Keratinocyte (primary cell): ENCODE data around the gene RETN.

Experiments used
- CTCF ChIP-seq, 3 experiments: IDR thresholded peaks in 1 of 3; conservative IDR thresholded peaks in 1 of 3; optimal IDR thresholded peaks in 1 of 3; 2 replicates in 2 of 3; 3 replicates in 1 of 3; pipeline versions ENCODE3 to v1.5.1; 2011; ENCODE audit warnings: low read length in 3 of 3, mild to moderate bottlenecking in 3 of 3, moderate library complexity in 2 of 3, control low read depth in 1 of 3, inconsistent platforms in 1 of 3; ENCODE audit not compliant: insufficient read depth in 2 of 3; ENCODE audit errors: extremely low read depth in 1 of 3
- EZH2 ChIP-seq: IDR thresholded peaks from one replicate; pipeline ENCODE4 v1.6.1; 2012; ENCODE audit warnings: inconsistent platforms, mild to moderate bottlenecking, low read length, moderate library complexity

- TF ChIP-seq CTCF (optimal IDR thresholded peaks at IDR 0.05 in 1 of 3, IDR thresholded peaks at IDR 0.05 in 1 of 3, conservative IDR thresholded peaks at IDR 0.05 in 1 of 3; ENCODE audit: extremely low read depth in 1 of 3, insufficient read depth in 2 of 3, low read length in 3 of 3) (no peak), EZH2 (no peak)
Observed at GRCh38 chr19:7629347-7630054, 39.3 kb upstream of the RETN start, which contains the start of the genes PET100 and XAB2.
